Astrocyte (in vitro differentiated cells and primary cell): ENCODE results near the gene CRELD1.

Experiments
- EZH2 ChIP-seq: IDR thresholded peaks from 2 replicates; pipeline ENCODE4 v1.6.1; 2012; ENCODE audit warnings: mild to moderate bottlenecking, low read length, inconsistent platforms; ENCODE audit not compliant: insufficient read depth
- TF ChIP-seq, protein P1 (sequence below): IDR thresholded peaks from 2 replicates; pipeline ENCODE4 v1.5.1; 2011; ENCODE audit warnings: low read depth, mild to moderate bottlenecking, inconsistent platforms, low read length, moderate library complexity; ENCODE audit not compliant: insufficient read depth

DNA sequence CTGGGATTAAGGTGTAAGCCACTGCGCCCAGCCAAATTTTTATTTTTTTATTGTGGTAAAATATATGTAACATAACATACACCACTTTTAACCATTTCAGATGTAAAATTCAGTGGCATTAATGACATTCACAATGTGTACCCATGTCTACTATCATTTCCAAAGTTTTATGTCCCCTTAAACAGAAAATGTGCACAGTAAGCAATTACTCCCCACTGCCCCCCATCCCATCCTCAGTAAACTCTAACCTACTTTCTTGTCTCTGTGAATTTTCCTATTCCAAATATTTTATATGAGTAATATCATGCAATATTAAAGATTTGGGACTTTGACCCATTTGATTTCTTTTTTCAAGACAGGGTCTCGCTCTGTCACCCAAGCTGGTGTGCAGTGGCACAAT, 33.2 kb downstream of the CRELD1 start:
- TF ChIP-seq, protein P1, sequence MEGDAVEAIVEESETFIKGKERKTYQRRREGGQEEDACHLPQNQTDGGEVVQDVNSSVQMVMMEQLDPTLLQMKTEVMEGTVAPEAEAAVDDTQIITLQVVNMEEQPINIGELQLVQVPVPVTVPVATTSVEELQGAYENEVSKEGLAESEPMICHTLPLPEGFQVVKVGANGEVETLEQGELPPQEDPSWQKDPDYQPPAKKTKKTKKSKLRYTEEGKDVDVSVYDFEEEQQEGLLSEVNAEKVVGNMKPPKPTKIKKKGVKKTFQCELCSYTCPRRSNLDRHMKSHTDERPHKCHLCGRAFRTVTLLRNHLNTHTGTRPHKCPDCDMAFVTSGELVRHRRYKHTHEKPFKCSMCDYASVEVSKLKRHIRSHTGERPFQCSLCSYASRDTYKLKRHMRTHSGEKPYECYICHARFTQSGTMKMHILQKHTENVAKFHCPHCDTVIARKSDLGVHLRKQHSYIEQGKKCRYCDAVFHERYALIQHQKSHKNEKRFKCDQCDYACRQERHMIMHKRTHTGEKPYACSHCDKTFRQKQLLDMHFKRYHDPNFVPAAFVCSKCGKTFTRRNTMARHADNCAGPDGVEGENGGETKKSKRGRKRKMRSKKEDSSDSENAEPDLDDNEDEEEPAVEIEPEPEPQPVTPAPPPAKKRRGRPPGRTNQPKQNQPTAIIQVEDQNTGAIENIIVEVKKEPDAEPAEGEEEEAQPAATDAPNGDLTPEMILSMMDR: no peak
- TF ChIP-seq EZH2: no peak
